GM10266 (cell line): Measurements from ENCODE around the gene LIMCH1.

ENCODE experiments used
- DNase-seq: peaks from one replicate; pipeline ENCODE4 v3.0.0; 2012; ENCODE audit errors: extremely low spot score
- CTCF ChIP-seq: IDR thresholded peaks from 2 replicates; pipeline ENCODE4 v1.5.1; 2012; ENCODE audit warnings: mild to moderate bottlenecking, low read depth; ENCODE audit not compliant: control insufficient read depth, insufficient read depth; ENCODE audit errors: missing control alignments

LIMCH1 gene

GRCh38 chr4:41670982-41671381 is 133.0 kb downstream of the LIMCH1 start:
- no peak for DNase-seq

DNA sequence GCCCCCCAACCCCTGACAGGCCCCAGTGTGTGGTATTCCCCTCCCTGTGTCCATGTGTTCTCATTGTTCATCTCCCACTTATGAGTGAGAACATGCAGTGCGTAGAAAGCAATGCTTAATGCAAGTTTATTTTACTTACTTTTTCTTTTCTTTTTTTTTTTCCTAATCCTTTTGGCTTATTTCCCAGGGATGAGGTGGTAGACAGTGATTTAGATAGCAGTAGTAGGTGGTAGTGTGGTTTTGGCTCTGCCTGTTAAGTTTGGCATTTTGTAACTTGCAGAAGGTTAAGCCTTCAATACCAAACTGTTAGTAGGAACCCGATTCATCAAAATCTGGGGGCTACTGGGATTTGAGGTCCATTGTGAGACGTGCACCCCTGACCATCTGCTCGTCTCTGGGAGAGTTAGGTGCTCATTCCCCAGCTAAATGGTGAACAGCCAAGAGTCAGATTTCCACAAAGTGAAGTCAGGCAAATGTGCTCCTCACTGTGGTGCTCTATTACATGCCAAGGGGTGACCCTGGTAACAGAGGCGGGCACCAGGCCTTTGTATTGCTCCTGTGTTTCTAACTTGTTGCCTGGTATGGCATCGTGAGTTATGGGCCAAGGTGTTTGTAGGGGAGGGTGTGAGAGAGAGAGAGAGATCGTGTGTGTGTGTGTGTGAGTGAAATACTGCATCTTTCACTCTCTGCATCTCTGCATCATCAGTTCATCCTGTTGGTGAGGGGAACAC is 140.3 kb downstream of the LIMCH1 start:
- TF ChIP-seq CTCF = no peak
- DNase-seq = no peak

More at GRCh38 chr4:41670982-41671381, 133.0 kb downstream of the LIMCH1 start:
- TF ChIP-seq CTCF = no peak

DNA sequence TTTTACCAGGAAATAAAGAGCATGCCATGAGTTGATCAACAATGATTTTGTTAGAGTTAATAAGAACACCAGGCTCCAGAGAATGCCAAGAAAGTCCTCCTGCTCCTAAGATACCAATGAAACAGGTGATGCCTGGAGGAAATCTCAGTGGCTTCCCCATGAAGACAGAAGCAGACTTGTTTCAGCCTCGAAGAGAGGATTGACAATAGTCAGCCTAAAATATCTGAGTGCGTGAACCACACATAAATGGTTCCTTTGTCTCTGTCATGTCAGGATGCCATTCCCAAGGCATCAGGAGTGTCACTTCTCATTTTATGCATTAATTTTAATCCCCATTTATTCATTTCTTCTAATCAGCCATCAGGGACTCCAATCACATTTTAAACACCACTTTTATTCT is 141.0 kb downstream of the LIMCH1 start:
- no peak for TF ChIP-seq CTCF
- DNase-seq = no peak

DNA sequence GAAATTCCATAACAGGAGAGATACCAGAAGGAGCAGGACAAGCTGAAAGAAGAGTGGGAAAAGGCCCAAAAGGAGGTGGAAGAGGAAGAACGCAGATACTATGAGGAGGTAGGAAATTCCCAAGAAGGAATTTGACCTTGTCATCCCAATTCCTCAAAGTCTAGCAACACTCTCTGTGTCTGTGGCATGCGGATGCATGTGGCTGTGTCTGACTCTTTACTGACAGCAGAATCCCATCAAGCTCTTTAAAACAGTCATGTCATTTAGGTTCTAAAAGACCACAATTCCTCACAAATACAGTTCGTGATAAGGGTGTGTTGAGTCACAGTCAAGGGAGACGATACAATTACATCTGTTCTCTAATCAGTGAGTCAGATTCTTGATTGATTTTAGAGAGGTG is 142.0 kb downstream of the LIMCH1 start:
- no peak for DNase-seq
- TF ChIP-seq CTCF = no peak

GRCh38 chr4:41681054-41681453 is 143.1 kb downstream of the LIMCH1 start:
- no peak for DNase-seq

DNA sequence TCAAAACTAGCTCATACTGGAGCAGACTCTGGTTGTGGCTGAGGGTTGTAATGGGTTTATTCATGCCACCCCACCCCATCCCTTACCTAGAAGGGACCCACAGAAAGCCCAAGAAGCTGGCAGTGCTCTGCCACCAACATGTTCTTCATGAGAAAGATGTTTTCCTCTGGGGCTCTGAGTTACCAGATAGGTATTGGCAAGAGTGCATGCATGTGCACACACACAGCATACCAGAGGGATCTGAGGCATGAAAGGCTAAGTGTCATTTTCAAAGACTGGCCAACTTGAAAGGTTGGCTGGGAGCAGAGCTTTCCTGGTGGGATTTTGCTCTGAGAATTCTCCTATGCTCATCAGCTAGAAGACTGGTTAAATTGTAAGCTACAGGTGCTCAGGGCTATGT is 145.4 kb downstream of the LIMCH1 start:
- no peak for DNase-seq
- TF ChIP-seq CTCF = no peak

More at GRCh38 chr4:41681054-41681453, 143.1 kb downstream of the LIMCH1 start:
- TF ChIP-seq CTCF = no peak

- TF ChIP-seq CTCF = no peak
Observed at GRCh38 chr4:41686893-41687292, 148.9 kb downstream of the LIMCH1 start.

More at GRCh38 chr4:41686893-41687292, 148.9 kb downstream of the LIMCH1 start:
- DNase-seq = no peak
